A549 treated with Hydrocortisone at 1 μM for 4 hours (cell line): ENCODE measurements around the gene MED6. TPM values are rescaled to one million over a fixed set of nuclear protein-coding genes. Genes with fewer than 3 reads are reported as not detected.

ENCODE experiments used
- total RNA-seq: library from RNA; stranded (reverse); fragments of 200-300 nt; extraction: Qiagen RNA extraction; gene quantifications from 5 replicates; pipeline ENCODE4 v1.2.3, GENCODE V29; 2022

Gene MED6
- 39.4 to 47.5 TPM (median 44.6 TPM) in 5 replicates for total RNA-seq

GRCh38 chr14:70600382-70601157 lies at the start of gene MED6:
MED6 (minus strand) TSS chr14:70600655; CDS start chr14:70600637, 18 bp downstream.

GRCh38 chr14:70641548-70642302 lies 41.3 kb upstream of the MED6 start, which contains the start of gene TTC9:
TTC9 (plus strand) TSS chr14:70641916; CDS start chr14:70642130, 214 bp downstream.

GRCh38 chr14:70534904-70535303 lies 65.6 kb downstream of the MED6 start, which contains the start of gene ADAM20:
ADAM20 (minus strand) TSS chr14:70535004; CDS start chr14:70524757, 10,247 bp downstream.

Other genes starting within 250 kb of the MED6 start
- gene COX16, start 241.0 kb downstream of the MED6 start, total RNA-seq, result 55.4 to 69.1 TPM (median 59.0 TPM) in 5 replicates
- 8.2 to 11.6 TPM (median 10.2 TPM) in 5 replicates for gene SYNJ2BP, start 183.6 kb downstream of the MED6 start, total RNA-seq
- gene ADAM21, start 148.5 kb downstream of the MED6 start, total RNA-seq, result 0.03 TPM in 2 of 5 replicates, not detected in the others
- not detected in 5 replicates for gene ADAM20, start 65.7 kb downstream of the MED6 start, total RNA-seq
- 2.8 to 3.5 TPM (median 3.3 TPM) in 5 replicates for gene TTC9, start 41.3 kb upstream of the MED6 start, total RNA-seq
- gene MAP3K9, start 208.9 kb upstream of the MED6 start, total RNA-seq, result 4.3 to 7.1 TPM (median 5.9 TPM) in 5 replicates